Naive thymus-derived CD4-positive, alpha-beta T cell (primary cell): ENCODE measurements around the gene FBXL12. TPM values are rescaled to one million over a fixed set of nuclear protein-coding genes. Genes with fewer than 3 reads are reported as not detected.

Source experiments
- ATAC-seq: fragments of 150-1000 bp; cut with Tn5 transposase; 2 replicates; pipeline ENCODE4 v1.10.0; 2021; ENCODE audit warnings: mild to moderate bottlenecking, moderate library complexity
- CTCF ChIA-PET: fragments of 350-600 bp; sonication (Branson Sonifier 250); formaldehyde crosslinking; loops from one replicate; lab custom pipeline; 2021; ENCODE audit warnings: antibody characterized with exemption; lab: Charles Lee
- POLR2A ChIA-PET: fragments of 350-600 bp; sonication (Branson Sonifier 250); formaldehyde crosslinking; loops from one replicate; lab custom pipeline; 2021; ENCODE audit warnings: antibody characterized with exemption, inconsistent platforms; lab: Charles Lee
- DNase-seq, 9 donors: peaks; one replicate each; pipeline versions ENCODE4 v3.0.0 to v3.0.0-alpha.2; 2020 to 2022; ENCODE audit warnings: mixed read lengths in 1 of 9
- H3K27ac ChIP-seq: one replicate; pipeline ENCODE4 v1.7.0; 2013; ENCODE audit warnings: mild to moderate bottlenecking, low read depth, low read length, moderate library complexity
- H3K27me3 ChIP-seq, 2 donors: one replicate each; pipeline ENCODE4 v1.7.0; 2013; ENCODE audit warnings: low read length in 2 of 2, mild to moderate bottlenecking in 2 of 2, moderate library complexity in 2 of 2; ENCODE audit not compliant: control insufficient read depth in 2 of 2, insufficient read depth in 2 of 2
- H3K36me3 ChIP-seq, 3 experiments: 1 replicate in 2 of 3; 2 replicates in 1 of 3; pipeline ENCODE4 v1.7.0; 2013; ENCODE audit warnings: low read length in 3 of 3, mild to moderate bottlenecking in 3 of 3, moderate library complexity in 1 of 3; ENCODE audit not compliant: insufficient read depth in 3 of 3, control insufficient read depth in 2 of 3
- H3K4me1 ChIP-seq, 2 donors: one replicate each; pipeline ENCODE4 v1.7.0; 2013; ENCODE audit warnings: low read length in 2 of 2, mild to moderate bottlenecking in 2 of 2, moderate library complexity in 1 of 2; ENCODE audit not compliant: control insufficient read depth in 2 of 2, insufficient read depth in 2 of 2
- H3K4me3 ChIP-seq: 2 replicates; pipeline ENCODE4 v1.7.0; 2013; ENCODE audit warnings: mild to moderate bottlenecking, low read length
- H3K9me3 ChIP-seq, 3 experiments: 1 replicate in 2 of 3; 2 replicates in 1 of 3; pipeline ENCODE4 v1.7.0; 2013; ENCODE audit warnings: low read length in 3 of 3; ENCODE audit not compliant: control insufficient read depth in 2 of 3
- H3K27ac Mint-ChIP-seq, 9 donors: one replicate each; pipeline ENCODE4 v1.8.0; 2020 to 2022; ENCODE audit warnings: mixed read lengths in 9 of 9, mild to moderate bottlenecking in 8 of 9, moderate library complexity in 5 of 9, inconsistent platforms in 2 of 9
- H3K27me3 Mint-ChIP-seq, 5 donors: one replicate each; pipeline ENCODE4 v1.8.0; 2021 to 2022; ENCODE audit warnings: mixed read lengths in 5 of 5, mild to moderate bottlenecking in 1 of 5
- H3K36me3 Mint-ChIP-seq, 5 donors: one replicate each; pipeline ENCODE4 v1.8.0; 2020 to 2022; ENCODE audit warnings: mixed read lengths in 5 of 5, mild to moderate bottlenecking in 3 of 5, inconsistent platforms in 1 of 5
- H3K4me1 Mint-ChIP-seq, 7 donors: one replicate each; pipeline ENCODE4 v1.8.0; 2020 to 2022; ENCODE audit warnings: mixed read lengths in 7 of 7, mild to moderate bottlenecking in 3 of 7, inconsistent platforms in 1 of 7
- H3K4me3 Mint-ChIP-seq, 10 donors: one replicate each; pipeline ENCODE4 v1.8.0; 2020 to 2022; ENCODE audit warnings: mild to moderate bottlenecking in 10 of 10, mixed read lengths in 10 of 10, moderate library complexity in 6 of 10, inconsistent platforms in 2 of 10
- H3K9me3 Mint-ChIP-seq, 11 donors: one replicate each; pipeline ENCODE4 v1.8.0; 2020 to 2022; ENCODE audit warnings: mixed read lengths in 11 of 11, mild to moderate bottlenecking in 4 of 11, inconsistent platforms in 1 of 11, moderate library complexity in 1 of 11
- intact Hi-C, 2 donors: fragments of 100-400 bp; cut with micrococcal nuclease; formaldehyde crosslinking; loops; one replicate each; pipeline ENCODE4 v1.15.1; 2023
- polyA plus RNA-seq, 2 donors: library from polyadenylated mRNA; unstranded; fragments of 300-500 nt; fragmentation: Illumina TruSeq; gene quantifications; one replicate each; pipeline ENCODE4 v1.2.3, GENCODE V29; 2021
- total RNA-seq, 6 experiments: library from RNA in 5 of 6; stranded (reverse) in 5 of 6; gene quantifications; 1 replicate in 5 of 6; 2 replicates in 1 of 6; pipeline ENCODE4 v1.2.3 and lab custom pipeline; 2021 to 2026

The FBXL12 gene
- total and polyA plus RNA-seq, 7 experiments from 2014 or later, result 8.5 to 36.2 (median 32.4) TPM

DNA sequence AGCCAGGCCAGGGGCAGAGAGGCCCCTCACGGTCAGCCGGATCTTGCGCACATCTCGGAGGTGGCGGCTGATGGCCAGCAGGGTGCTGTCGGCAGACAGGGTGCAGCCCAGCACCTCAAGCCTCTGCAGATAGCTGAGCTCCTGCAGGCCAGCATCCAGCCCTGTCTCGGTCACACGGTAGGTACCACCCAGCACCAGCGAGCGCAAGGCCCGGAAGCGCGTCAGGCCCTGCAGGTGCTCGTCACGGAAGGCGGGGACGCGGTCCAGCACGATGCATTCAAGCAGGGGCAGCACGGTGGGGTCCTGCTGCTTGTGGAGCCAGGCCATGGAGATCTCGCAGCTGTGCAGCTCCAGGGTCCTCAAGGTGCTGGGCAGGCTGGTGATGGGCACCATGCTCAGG is 7.7 kb downstream of the FBXL12 start:
- H3K9me3 ChIP-seq, result no peaks in the 10 kb centered on the region
- intact Hi-C loops, result loop anchor here in 1 of 2 donors (10.0 kb wide), 1 partner anchor 444 kb away; the partner anchor contains the start of gene MRPL4
- no peaks in the 10 kb centered on the region for H3K27me3 ChIP-seq
- peaks cover 29 to 41% of the 10 kb centered on the region in 2 donors for H3K4me1 ChIP-seq
- ATAC-seq (no peak), DNase-seq (no peak)
- ChIA-PET POLR2A (no interaction called here), CTCF (no interaction called here)
- peaks cover 0 to 11% (median 0%) of the 10 kb centered on the region in 11 donors for H3K9me3 Mint-ChIP-seq
- no peaks in the 10 kb centered on the region for H3K27me3 Mint-ChIP-seq
- no peak overlapping the region for H3K27ac ChIP-seq
- H3K4me3 Mint-ChIP-seq, result no peak overlapping the region
- H3K4me1 Mint-ChIP-seq, result peaks cover 9 to 52% (median 38%) of the 10 kb centered on the region in 7 donors
- H3K36me3 ChIP-seq, result peaks cover 4 to 26% (median 9%) of the 10 kb centered on the region in 3 experiments
- H3K36me3 Mint-ChIP-seq, result peaks cover 7 to 29% (median 22%) of the 10 kb centered on the region in 5 donors
- H3K27ac Mint-ChIP-seq, result no peak overlapping the region
- H3K4me3 ChIP-seq, result no peak overlapping the region

- Histone ChIP-seq H3K36me3 (peaks cover 4 to 23% (median 9%) of the 10 kb centered on the region in 3 experiments), H3K9me3 (no peaks in the 10 kb centered on the region), H3K27ac (peak overlapping the region; percentile 61), H3K4me1 (peaks cover 29 to 52% of the 10 kb centered on the region in 2 donors), H3K4me3 (no peak overlapping the region), H3K27me3 (no peaks in the 10 kb centered on the region)
- intact Hi-C loops, result loop anchor here in 1 of 2 donors (1.0 kb wide), 2 partner anchors 10 to 26 kb away; partner anchors contain the start of genes FBXL12 and PIN1
- Mint-ChIP-seq H3K4me1 (peaks cover 9 to 50% (median 36%) of the 10 kb centered on the region in 7 donors), H3K9me3 (peaks cover 0 to 4% (median 0%) of the 10 kb centered on the region in 11 donors), H3K4me3 (peak overlapping the region in 9 of 10 donors; percentile 6 to 83 (median 63)), H3K27ac (peak overlapping the region; percentile 4 to 95 (median 85)), H3K36me3 (peaks cover 5 to 18% (median 13%) of the 10 kb centered on the region in 5 donors), H3K27me3 (no peaks in the 10 kb centered on the region)
- ChIA-PET CTCF (interaction anchor here (0.6 to 1.9 kb wide), 3 partner anchors 9 to 279 kb away, joined by 3 to 4 read pairs (median 3); partner anchors contain the start of gene FBXL12), POLR2A (interaction anchor here (1.2 to 4.5 kb wide), 5 partner anchors 9 to 40 kb away, joined by 3 to 19 read pairs (median 4); partner anchors contain the start of genes FBXL12 and ZNF846)
- ATAC-seq, result peak; percentile 90
- peak in 7 of 9 donors; percentile 38 to 73 (median 68) for DNase-seq
These were observed 9.7 kb downstream of the FBXL12 start for GRCh38 chr19:9808855-9809824.

- Mint-ChIP-seq H3K4me3 (peak overlapping the region in 2 of 10 donors; percentile 40 to 49), H3K9me3 (no peaks in the 10 kb centered on the region), H3K27me3 (no peaks in the 10 kb centered on the region), H3K27ac (peak overlapping the region in 7 of 9 donors; percentile 78 to 95 (median 91)), H3K4me1 (peaks cover 9 to 50% (median 36%) of the 10 kb centered on the region in 7 donors), H3K36me3 (peaks cover 0 to 15% (median 8%) of the 10 kb centered on the region in 5 donors)
- H3K27me3 ChIP-seq, result no peaks in the 10 kb centered on the region
- H3K36me3 ChIP-seq, result peaks cover 4 to 20% (median 9%) of the 10 kb centered on the region in 3 experiments
- ChIA-PET POLR2A (interaction anchor here (0.6 to 4.5 kb wide), 4 partner anchors 11 to 38 kb away, joined by 3 to 19 read pairs (median 9); partner anchors contain the start of genes FBXL12 and ZNF846), CTCF (interaction anchor here (1.6 kb wide), 1 partner anchor 11 kb away, joined by 6 read pairs; no protein-coding TSS in a partner anchor)
- no peaks in the 10 kb centered on the region for H3K9me3 ChIP-seq
- ATAC-seq (no peak), DNase-seq (no peak)
- peaks cover 29 to 52% of the 10 kb centered on the region in 2 donors for H3K4me1 ChIP-seq
- peak overlapping the region; percentile 59 for H3K27ac ChIP-seq
- intact Hi-C loops, result no loop called here
- H3K4me3 ChIP-seq, result no peak overlapping the region
These were observed 12.1 kb downstream of the FBXL12 start for GRCh38 chr19:9806803-9807202.

DNA sequence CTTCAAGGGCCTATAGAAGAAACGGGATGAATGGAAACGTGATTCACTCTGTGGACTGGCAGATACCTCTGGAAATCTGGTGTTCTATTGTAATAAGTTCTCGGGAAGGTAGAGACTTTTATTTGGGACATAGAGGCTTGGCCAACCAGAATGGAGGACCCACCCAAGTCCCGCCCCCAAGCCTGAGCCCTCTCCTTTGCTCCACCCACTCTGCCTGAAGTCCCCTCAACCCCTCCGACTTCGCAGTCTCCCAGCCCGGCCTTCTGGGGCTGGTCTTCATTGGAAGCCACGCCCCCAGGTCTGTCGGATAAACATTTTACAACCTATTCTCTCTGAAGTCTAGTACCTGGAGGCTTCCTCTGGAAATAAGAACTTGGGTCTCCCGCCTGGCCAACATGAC is 16.9 kb downstream of the FBXL12 start:
- POLR2A ChIA-PET, result interaction anchor here (0.7 kb wide), 2 partner anchors 127 to 1458 kb away, joined by 3 read pairs; no protein-coding TSS in a partner anchor
- Mint-ChIP-seq H3K9me3 (peaks cover 0 to 1% (median 0%) of the 10 kb centered on the region in 11 donors), H3K27me3 (no peaks in the 10 kb centered on the region), H3K27ac (peak overlapping the region in 3 of 9 donors; percentile 31 to 76 (median 45)), H3K4me1 (peaks cover 8 to 32% (median 17%) of the 10 kb centered on the region in 7 donors), H3K4me3 (no peak overlapping the region), H3K36me3 (peaks cover 0 to 5% (median 0%) of the 10 kb centered on the region in 5 donors)
- Histone ChIP-seq H3K4me3 (no peak overlapping the region), H3K4me1 (peaks cover under 1 to 17% of the 10 kb centered on the region in 2 donors), H3K27me3 (no peaks in the 10 kb centered on the region), H3K36me3 (peaks cover 0 to 4% (median 0%) of the 10 kb centered on the region in 3 experiments), H3K27ac (no peak overlapping the region), H3K9me3 (no peaks in the 10 kb centered on the region)
- ATAC-seq, result no peak
- DNase-seq, result no peak
- CTCF ChIA-PET, result no interaction called here
- intact Hi-C loops, result no loop called here

DNA sequence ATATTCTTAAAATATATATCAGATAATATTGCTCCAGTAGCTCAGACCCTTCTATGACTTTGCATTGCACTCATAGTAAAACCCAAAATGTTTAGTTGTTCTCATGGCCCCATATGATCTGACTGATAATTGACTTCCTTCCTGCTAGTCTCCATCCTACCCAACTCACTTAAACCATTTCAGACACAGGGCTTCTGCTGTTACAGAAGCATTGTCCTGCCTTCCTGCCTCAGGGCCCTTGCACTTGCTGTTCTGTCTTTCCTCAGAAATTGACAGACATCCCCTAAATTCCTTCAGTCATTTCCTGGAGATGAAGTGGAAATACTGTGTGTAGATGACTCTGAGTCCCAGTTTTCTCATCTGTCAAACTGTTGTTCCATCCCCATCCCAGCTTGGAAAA is 19.7 kb downstream of the FBXL12 start:
- Histone ChIP-seq H3K4me3 (no peak overlapping the region), H3K27ac (peak overlapping the region; percentile 0), H3K4me1 (peaks cover 0 to 7% of the 10 kb centered on the region in 2 donors), H3K27me3 (no peaks in the 10 kb centered on the region), H3K9me3 (no peaks in the 10 kb centered on the region), H3K36me3 (no peaks in the 10 kb centered on the region)
- intact Hi-C loops, result no loop called here
- CTCF ChIA-PET, result interaction anchor here (0.5 to 1.1 kb wide), 3 partner anchors 173 to 594 kb away, joined by 3 to 8 read pairs (median 4); no protein-coding TSS in a partner anchor
- ATAC-seq (no peak), DNase-seq (no peak)
- Mint-ChIP-seq H3K36me3 (peaks cover 0 to 5% (median 0%) of the 10 kb centered on the region in 5 donors), H3K4me1 (peaks cover 12 to 31% (median 21%) of the 10 kb centered on the region in 7 donors), H3K27me3 (no peaks in the 10 kb centered on the region), H3K27ac (peak overlapping the region in 7 of 9 donors; percentile 8 to 88 (median 64)), H3K4me3 (peak overlapping the region in 1 of 10 donors; percentile 14), H3K9me3 (peaks cover 0 to 1% (median 0%) of the 10 kb centered on the region in 11 donors)
- POLR2A ChIA-PET, result interaction anchor here (0.7 kb wide), 1 partner anchor 178 kb away, joined by 6 read pairs; no protein-coding TSS in a partner anchor
